Measurements from ENCODE around the gene SMIM41.

The SMIM41 gene

GRCh38 chr12:52063082-52063924 is 16.2 kb upstream of the SMIM41 start:
- DNase-seq (ENCODE audit: low spot score), result no peak

DNA sequence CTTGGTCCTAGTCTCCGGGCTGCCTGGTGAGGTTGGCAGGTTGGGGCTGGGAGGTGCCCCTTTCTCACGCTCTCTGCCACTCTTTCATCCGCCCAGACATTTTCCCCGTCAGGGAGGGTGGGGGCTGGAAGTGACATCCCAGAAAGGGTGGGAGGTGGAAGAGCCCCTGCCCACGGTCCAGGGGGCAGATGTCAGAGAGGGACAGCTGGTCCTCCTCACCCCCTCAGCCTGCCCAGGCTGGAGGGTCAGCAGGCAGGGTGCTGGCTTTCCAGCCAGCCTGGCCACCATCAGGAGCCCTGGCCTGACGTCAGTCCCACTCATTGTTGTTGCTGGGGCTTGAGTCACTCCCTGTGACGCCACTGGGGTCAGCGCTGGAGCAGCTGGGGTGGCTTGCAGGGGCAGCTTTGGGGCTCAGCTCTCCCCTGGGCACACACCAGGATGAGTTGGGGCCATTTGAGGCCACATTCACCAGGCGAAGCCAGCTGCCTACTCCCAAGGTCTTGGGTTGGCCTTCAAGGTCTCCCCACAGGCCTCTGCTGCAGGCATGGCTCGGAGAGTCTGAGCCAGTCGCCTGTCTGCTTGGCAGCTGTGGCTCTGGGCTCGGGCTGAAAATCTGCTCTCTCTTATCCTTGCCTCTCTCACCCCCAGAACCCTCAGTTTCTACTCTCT is 15.4 kb upstream of the SMIM41 start:
- peak; percentile 94 for DNase-seq (ENCODE audit: low spot score)

- no peak for DNase-seq (ENCODE audit: low spot score)
Measured at GRCh38 chr12:52066346-52067080, 13.0 kb upstream of the SMIM41 start.

DNA sequence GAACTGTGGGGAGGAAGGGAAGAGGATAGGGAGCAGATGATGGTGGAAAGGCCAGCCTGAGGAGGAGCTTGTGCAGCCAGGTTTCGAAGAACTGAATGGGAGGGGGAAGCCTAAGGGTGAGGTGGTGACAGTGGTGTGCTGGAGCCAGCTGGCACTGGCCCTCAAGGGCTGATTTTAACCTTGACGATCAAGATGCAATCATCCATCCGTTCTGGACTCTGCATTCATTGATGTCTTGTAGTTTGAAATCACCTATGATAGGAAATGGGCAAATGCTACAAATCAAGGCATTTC is 12.5 kb upstream of the SMIM41 start:
- DNase-seq (ENCODE audit: low spot score), result no peak

GRCh38 chr12:52069327-52070184 is 9.9 kb upstream of the SMIM41 start, which contains the start of gene ATG101:
Gene ATG101, plus strand, starts transcription at chr12:52069978. Its CDS starts 3,673 bp downstream, at chr12:52073651.
- peak; percentile 94 for DNase-seq (ENCODE audit: low spot score)

DNA sequence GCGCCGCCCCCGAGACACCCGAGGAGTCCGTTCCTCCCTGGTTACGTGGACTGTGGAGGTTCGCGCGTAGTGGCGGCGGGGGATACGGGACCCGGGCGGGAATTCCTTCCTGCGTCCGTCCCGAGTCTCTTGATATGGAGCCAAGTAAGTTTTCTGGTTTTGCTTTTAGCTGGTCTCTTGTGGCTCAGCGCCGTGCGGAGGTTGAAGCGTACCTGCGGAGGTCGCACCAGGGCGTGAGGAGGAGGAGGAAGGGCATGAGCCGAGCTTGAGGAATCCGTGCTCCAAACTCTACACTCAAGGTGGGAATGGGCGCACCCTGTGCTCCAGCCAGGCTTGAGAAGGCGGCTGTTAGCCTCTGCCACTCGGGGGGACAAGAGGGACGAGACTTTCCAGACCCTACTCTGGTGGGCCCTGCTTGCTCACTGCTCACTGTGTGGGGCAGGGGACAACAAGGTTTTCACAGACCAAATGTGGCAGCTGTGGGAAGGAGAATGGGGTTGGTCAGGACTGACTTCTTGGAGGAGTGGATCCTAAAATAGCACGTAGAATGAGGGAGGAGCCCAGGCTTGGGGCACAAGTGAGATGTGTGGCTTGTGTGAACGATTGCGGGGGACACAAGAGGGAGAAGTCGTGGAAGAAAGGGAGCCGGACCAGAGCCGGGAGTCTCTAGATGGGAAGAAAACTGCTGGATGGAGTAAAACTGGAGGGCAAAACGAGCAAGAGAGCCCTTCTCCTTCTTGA is 9.1 kb upstream of the SMIM41 start:
- peak; percentile 57 for DNase-seq (ENCODE audit: low spot score)

DNA sequence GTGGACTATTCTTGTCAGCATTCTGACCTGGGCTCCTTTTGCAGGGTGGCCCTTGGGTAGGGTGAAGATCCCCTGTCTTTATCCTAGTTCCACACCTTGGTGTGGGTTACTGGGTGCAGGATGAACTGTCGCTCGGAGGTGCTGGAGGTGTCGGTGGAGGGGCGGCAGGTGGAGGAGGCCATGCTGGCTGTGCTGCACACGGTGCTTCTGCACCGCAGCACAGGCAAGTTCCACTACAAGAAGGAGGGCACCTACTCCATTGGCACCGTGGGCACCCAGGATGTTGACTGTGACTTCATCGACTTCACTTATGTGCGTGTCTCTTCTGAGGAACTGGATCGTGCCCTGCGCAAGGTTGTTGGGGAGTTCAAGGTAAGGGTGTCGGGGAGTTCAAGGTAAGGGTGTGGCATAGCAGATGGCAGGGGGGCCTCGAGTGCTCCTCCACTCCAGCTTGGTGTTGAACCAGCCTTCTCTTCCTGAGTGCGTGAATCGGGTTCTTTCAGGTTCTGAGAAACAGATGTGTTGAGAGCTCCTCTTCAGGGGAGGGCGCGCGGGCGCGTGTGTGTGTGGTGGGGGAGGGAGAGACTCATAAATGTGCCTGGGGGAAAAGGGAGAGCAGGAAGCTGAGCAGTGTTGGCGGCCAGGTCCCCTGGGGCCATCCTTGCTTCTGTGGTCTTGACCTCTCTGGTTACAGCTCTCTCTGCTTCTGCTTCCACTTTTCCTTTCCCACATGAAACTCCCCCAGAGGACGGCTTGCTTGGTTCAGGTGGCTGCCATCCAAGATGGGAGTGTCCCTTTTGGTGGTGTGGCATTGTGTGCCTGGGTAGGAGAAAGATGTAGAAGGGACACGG is 5.7 kb upstream of the SMIM41 start:
- DNase-seq (ENCODE audit: low spot score), result peak; percentile 74

DNA sequence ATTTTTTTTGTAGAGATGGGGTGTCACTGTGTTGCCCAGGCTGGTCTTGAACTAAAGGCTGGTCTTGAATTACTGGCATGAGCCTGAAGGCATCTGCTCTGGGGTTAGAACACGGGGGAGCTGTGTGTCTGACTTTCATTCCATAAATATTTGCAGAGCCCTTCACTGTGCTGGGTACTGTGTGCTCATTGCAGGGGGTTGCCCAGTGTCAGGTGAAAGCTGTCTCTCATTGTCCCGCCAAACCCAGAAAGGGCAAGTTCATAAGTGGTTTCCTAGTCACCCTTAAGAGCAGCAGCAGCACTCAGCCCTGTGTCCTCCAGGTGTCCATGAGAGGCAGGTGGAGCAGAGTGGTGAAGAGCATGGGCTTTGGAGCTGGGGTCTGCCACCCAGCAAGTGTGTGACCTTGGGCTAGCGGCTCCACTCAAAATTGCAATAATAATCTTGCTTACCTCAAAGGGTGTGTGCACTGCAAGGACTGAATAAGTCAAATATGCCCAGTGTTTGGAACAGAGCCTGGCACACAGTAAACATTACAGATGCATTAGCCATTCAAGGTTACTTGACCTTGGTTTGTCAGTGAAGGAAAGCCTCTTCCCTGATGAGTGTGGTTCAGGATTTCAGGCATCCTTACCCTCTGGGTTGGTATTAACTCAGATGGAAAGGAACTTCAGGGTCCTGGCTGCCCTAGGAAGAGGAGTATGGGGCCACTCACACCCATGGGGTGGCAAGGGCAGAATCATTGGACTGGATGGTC is 4.4 kb upstream of the SMIM41 start:
- DNase-seq (ENCODE audit: low spot score), result no peak

GRCh38 chr12:52076811-52077210 is 2.7 kb upstream of the SMIM41 start:
- DNase-seq (ENCODE audit: low spot score), result no peak

- no peak for DNase-seq (ENCODE audit: low spot score)
Measured at GRCh38 chr12:52078276-52078675, 1.2 kb upstream of the SMIM41 start.

DNA sequence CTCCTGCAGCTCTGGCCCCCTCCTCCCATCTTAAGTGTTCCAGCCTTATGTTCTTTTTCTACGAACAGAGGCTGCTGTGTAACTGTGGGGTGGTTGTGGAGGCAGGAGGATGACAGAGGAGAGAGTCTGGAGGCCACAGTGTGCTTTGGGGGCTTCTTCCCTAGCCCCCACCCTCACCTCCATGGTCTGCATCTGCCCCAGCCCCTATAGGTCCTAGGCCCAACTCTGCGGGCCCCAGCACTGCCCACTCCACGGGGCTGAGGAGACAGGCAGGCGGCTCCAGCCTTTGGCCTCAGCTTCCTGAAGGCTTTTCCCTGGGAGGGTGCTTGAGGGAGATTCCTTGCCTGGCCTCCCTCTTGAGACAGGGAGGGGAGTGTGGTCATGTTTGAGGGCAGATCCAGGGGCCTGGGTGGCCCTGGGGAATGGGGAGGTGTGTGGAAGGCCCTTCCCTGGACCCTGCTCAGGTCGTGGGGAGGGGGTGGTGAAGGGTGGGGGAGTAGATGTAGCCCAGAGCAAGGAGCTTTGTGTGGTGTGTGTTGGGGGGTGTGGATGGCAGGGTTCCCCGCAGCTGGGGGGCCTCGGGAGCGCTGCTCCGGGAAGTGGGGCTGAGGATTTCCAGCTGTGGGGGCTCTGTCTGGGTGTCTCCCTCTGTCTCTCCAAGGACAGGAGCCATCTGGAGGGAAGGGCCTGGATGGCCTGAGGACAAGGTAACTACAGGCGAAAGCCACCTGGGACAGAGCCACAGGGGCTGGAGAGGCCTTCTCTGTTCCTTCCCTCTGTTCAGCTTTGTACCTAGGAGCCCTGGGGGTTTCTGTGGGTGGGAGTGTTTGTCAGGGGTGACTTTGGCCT is 1.1 kb downstream of the SMIM41 start:
- no peak for DNase-seq (ENCODE audit: low spot score)

GRCh38 chr12:52081263-52081733 is 1.8 kb downstream of the SMIM41 start:
- no peak for DNase-seq (ENCODE audit: low spot score)

DNA sequence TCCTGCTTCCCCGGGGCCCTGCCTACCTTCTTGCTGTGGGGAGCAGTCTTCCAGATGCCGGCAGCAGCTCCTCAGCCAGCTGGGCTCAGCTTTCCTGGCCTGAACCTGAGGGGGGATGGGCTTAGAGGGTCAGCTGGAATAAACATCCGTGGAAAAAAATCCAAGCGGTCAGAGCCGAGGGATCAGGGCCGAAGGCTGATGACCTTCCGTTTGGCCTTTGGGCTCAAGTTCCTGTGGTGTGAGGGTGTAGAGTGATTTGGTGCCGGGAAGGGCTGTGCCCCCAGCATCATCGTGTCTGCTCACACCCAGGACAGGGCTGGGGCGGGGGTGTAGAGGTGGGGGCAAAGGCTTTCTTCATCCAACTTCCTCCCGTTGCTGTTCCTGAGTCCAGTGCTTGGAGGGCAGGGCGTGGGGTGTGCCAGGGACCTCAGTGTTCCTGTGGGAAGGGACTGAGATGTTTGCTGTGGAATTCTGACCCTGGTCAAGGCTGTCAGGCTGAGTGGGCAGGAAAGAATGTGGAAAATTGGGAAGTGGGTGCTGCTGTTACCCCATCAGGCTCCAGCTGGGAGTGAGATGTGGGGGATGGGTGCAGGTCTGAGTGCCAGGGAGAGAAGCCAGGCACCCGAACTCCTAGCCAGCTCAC is 2.6 kb downstream of the SMIM41 start:
- peak; percentile 79 for DNase-seq (ENCODE audit: low spot score)

GRCh38 chr12:52082669-52082987 is 3.1 kb downstream of the SMIM41 start:
- no peak for DNase-seq (ENCODE audit: low spot score)

DNA sequence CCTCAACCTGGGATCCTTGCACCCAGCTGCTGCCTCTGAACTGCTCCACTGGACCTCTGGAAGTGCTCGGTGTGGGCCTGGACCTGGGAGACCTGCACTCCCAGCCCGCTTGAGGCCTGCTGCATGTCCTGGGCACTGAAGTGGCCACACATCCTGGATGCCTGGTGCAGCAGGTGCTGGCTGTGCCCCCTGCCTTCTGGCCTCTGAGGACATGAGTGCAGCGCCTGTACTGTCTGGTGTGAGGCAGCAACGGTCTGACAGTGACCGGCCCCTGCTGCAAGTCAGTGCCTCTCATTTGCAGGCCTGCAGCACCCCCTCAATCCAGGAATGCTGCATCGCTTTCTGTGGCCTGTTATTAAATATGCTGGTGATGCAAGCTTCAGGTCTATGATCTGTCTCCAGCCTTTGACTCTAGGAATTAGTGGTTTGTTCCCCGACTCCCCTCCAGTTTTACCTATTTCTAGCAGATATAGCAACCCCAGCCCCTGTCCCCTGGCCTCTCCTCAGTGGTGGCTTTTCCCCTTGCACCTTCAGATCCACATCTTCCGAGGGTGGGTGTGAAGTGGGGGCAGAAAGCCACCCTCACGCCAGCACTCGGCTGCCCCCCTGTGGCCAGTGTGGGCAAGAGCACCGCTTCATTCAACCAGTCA is 3.6 kb downstream of the SMIM41 start:
- peak; percentile 88 for DNase-seq (ENCODE audit: low spot score)

GRCh38 chr12:52083638-52083996 is 4.1 kb downstream of the SMIM41 start:
- DNase-seq (ENCODE audit: low spot score), result no peak

DNA sequence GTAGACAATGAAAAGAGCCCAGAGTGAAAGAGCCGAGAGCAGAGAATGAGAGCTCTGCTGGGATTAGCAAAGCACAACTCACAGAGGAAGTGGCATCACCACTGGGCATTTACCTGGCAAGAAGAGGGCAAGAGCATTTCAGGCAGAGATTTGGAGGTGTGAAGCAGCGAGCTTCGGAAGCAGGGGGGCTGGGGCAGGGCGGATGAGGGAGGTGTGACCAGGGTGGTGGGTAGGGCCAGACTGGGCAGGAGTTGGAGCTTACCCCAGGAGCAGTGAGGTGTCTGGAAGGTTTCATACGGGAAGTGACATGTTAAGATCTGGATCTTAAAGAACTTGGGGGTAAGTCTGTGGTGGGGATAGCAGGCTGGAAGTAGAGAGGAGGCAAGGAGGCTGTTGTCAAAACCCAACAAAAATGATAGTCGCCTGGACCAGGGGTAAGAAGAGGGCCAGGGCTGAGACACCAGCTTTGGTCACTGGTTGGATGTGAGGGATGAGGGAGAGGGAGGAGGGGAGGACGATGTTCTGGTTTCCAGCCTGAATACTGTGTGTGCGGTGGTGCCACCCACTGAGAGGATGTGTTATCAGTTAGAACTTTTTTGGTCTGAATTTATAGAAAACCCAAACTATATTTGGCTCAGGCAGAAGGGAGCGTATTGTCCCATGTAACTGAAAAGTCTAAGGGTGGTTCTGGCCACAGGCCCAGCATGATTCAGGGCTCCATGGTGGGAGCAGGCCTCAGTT is 5.2 kb downstream of the SMIM41 start:
- no peak for DNase-seq (ENCODE audit: low spot score)

All from hepatic stellate cell (primary cell).